Stimulated activated CD4-positive, alpha-beta T cell treated with anti-CD3 and anti-CD28 coated beads, Interleukin-15, amount 100 ng/mL, for 24 hours (primary cell): ENCODE results near the gene TNFAIP6.
"Not testable (repeated sequence)": the region's sequence is repeated elsewhere in the genome, so short reads cannot be mapped to it uniquely, and the experiment has no call there.

Source experiments
- DNase-seq: peaks from one replicate; pipeline ENCODE4 v3.0.0-alpha.2; 2020

Gene TNFAIP6

GRCh38 chr2:151361674-151362370 lies 4.4 kb downstream of the TNFAIP6 start:
- DNase-seq: no peak

GRCh38 chr2:151363709-151364108 lies 6.3 kb downstream of the TNFAIP6 start:
- DNase-seq: no peak

- no peak for DNase-seq
Measured at GRCh38 chr2:151367571-151367970, 10.2 kb downstream of the TNFAIP6 start.

GRCh38 chr2:151374436-151374835 lies 17.0 kb downstream of the TNFAIP6 start:
- DNase-seq: no peak

GRCh38 chr2:151379169-151379568 lies 21.8 kb downstream of the TNFAIP6 start:
- no peak for DNase-seq

GRCh38 chr2:151380580-151381235 lies 23.3 kb downstream of the TNFAIP6 start:
- no peak for DNase-seq

- no peak for DNase-seq
Measured at GRCh38 chr2:151381266-151381665, 23.9 kb downstream of the TNFAIP6 start.

GRCh38 chr2:151388011-151388410 lies 30.6 kb downstream of the TNFAIP6 start:
- DNase-seq: no peak

GRCh38 chr2:151391436-151391835 lies 34.0 kb downstream of the TNFAIP6 start:
- no peak for DNase-seq

GRCh38 chr2:151394509-151394908 lies 37.1 kb downstream of the TNFAIP6 start:
- no peak for DNase-seq

- no peak for DNase-seq
Measured at GRCh38 chr2:151395509-151396374, 38.4 kb downstream of the TNFAIP6 start.

- DNase-seq: no peak
Measured at GRCh38 chr2:151399981-151400380, 42.6 kb downstream of the TNFAIP6 start.

- DNase-seq: no peak
Measured at GRCh38 chr2:151401149-151401548, 43.8 kb downstream of the TNFAIP6 start.

- no peak for DNase-seq
Measured at GRCh38 chr2:151403914-151404313, 46.5 kb downstream of the TNFAIP6 start.

- DNase-seq: no peak
Measured at GRCh38 chr2:151405376-151405775, 48.0 kb downstream of the TNFAIP6 start.

GRCh38 chr2:151407281-151407680 lies 49.9 kb downstream of the TNFAIP6 start:
- DNase-seq: no peak

- DNase-seq: no peak
Measured at GRCh38 chr2:151408788-151409600, 51.6 kb downstream of the TNFAIP6 start.

- DNase-seq: peak; percentile 91
Measured at GRCh38 chr2:151409601-151410484, 52.5 kb downstream of the TNFAIP6 start, which contains the start of gene RIF1. Gene RIF1, plus strand, starts transcription at chr2:151409902. Its CDS starts 522 bp downstream, at chr2:151410424.

- peak; percentile 62 for DNase-seq
Measured at GRCh38 chr2:151410485-151410834, 53.1 kb downstream of the TNFAIP6 start.

- DNase-seq: no peak
Measured at GRCh38 chr2:151417650-151418049, 60.3 kb downstream of the TNFAIP6 start.

- not testable (repeated sequence) for DNase-seq
Measured at GRCh38 chr2:151421681-151422080, 64.3 kb downstream of the TNFAIP6 start.
